Muscle of back (tissue), 11 donors: ENCODE results near the gene S100A8. TPM values are rescaled to one million over a fixed set of nuclear protein-coding genes. Genes with fewer than 3 reads are reported as not detected.
"Not testable (repeated sequence)": the region's sequence is repeated elsewhere in the genome, so short reads cannot be mapped to it uniquely, and the experiment has no call there.

Source experiments
- DNase-seq, 3 donors: peaks; one replicate each; pipeline versions ENCODE4 v3.0.0 to v3.0.0-alpha.2; 2013
- polyA plus RNA-seq, 10 donors: library from polyadenylated mRNA; unstranded; fragments of 120-200 nt; gene quantifications; one replicate each; pipeline ENCODE4 v1.2.1, GENCODE V29; 2013; ENCODE audit not compliant: insufficient read length in 10 of 10

Gene S100A8
- polyA plus RNA-seq, 10 donors: 4.7 to 37.0 (median 13.9) TPM

DNA sequence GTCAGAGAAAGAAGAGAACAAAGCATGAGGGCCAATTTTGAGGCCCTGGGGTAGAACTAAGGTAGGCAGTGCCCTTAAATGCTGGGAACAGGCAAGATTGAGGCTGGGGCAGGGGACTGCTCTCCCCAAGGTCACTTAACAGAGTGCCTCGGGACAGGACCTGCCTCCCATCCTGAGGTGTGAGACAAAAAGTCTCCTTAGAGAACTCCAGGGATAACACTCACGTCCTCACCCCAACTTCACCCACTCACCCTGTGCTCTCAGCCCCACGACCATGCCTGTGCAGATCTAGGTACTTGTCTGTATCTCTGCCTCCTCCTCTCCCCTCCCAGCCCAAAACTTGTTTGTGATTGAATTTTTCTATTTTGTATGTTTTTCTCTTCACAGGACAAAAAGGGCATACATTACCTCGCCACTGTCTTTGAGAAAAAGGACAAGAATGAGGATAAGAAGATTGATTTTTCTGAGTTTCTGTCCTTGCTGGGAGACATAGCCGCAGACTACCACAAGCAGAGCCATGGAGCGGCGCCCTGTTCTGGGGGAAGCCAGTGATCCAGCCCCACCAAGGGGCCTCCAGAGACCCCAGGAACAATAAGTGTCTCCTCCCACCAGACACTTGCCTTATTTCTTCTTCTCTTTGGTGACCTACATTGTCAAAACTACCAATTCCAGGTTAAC lies 28.0 kb upstream of the S100A8 start:
- not testable (repeated sequence) for DNase-seq

DNA sequence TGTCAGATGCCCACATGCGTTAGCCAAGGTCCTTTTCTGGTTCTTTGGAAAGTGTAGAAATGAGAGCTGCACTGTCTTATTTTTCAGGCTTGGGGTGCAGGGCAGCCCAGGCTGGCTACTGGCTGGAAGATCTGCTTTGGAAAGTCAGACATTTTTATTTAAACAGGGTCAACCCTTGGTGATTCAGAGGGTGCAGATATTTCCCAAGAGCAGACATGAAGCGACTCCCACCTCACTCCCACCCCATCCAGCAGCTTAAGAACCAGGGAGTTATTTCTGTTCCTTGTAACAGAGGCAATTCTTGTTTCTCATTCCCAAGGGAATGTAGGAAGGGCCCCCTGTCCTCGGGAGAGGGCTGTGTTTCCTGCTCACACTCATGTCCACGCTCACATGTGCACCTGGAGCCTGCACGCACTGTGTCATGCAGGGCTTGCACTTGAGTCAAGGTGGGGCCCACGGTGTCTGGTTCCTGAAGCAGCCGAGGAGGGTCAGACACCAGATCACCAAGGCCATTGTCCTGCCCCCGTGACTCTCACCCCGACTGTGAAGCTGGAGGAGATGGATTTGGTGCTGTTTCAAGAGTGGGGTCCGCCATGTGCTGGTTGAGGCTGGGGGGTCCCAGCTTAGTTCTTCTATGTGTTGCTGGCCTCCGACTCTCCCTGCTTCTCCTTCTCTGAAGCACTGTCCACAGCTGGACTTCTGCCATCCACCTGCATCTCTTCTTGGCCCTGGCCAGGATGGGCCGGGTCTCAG lies 26.4 kb upstream of the S100A8 start:
- no peak for DNase-seq

DNA sequence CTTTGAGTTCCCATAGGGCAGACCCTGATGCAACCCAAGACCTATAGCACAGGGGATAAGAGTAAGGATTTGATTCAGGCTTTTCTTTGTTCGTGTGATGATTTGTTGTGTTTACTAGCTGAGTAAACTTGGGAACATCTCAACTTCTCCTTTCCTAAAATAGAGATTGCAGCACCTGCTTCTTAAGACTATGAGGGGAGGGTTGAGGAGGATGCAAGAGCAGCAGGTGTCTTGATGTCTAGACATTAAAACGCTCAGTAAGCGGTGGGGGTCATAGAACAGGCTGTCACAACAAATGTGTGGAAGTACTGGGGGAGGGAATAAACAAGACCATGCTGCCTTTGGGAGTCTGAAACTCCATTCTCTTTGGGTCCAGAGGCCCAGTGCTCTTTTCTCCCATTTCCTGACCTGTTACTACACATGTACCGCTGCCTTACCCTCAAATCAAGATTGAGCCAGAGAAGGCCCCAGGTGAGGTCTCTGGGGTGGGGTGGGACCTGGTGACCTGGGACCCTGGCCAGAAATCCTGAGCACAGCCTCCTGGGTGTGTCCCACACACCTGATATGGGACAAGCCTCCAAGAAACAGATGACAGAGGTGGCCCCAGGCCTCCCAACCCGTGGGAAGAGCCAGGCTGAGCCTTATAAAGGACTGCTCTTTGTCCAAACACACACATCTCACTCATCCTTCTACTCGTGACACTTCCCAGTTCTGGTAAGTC lies 25.1 kb upstream of the S100A8 start, which contains the start of gene S100A7A:
Gene S100A7A, plus strand, starts transcription at position 671 of the 721 bp plus-strand sequence. CDS start 1,563 bp downstream, outside the sequence.
- DNase-seq: no peak

DNA sequence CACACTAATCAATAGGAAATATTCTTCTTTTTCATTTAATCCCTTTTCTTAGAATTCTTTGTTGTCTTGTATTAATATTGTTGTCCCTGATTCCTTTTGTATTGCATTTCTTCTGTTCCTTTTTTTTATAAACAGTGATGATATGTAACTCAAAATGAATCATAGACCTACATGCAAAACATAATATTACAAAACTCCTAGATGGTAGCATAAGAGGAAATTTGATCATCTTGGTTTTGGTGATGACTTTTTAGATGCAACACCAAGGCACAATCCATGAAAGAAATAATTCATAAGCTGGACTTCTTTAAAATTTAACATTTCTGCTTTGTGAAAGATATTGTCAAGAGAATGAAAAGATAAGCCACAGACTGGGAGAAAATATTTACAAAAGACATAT lies 23.1 kb upstream of the S100A8 start:
- DNase-seq: not testable (repeated sequence)

DNA sequence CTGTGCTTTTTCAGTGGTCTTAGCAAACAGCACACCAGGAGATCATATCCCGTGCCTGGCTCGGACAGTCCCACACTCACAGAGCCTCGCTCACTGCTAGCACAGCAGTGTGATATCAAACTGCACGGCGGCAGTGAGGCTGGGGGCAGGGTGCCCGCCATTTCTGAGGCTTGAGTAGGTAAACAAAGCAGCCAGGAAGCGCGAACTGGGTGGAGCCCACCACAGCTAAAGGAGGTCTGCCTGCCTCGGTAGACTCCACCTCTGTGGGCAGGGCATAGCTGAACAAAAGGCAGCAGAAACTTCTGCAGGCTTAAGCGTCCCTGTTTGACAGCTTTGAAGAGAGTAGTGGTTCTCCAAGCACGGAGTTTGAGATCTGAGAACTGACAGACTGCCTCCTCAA lies 16.4 kb upstream of the S100A8 start:
- DNase-seq: not testable (repeated sequence)

DNA sequence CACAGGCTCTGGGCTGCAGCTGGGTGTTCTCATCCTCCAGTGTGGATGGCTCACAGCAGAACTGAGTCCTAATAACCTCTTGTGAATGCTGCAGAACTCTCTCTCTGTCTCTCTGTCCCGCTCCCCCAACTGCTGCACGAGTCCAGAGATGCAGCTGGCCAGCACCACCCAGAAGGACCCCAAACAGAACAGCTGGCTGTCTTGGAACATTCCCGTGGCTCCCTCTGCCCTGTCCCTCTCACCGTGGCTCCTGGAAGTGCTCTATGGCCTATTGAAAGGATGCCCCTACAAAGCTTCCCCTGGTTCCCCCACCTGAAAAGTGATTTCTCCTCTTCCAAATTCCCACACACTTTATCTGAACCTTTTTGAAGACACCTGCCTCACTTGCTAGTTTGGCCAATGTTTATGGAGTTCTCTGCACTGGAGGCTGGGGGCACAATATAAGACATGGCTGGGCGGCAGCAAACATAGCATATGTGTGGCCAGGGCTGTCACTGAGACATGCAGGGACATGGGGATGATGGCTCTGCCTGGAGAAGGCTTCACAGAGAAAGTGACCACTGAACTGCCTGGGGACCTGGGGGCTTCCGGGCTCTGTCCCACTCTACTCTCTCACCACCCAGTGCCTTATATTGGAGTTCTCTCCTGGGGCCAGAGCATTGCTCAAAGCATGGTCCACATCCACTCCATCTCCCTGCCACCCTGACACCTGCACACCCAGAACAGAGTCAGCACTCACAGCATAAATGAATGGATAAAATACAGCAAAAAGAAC lies 15.1 kb upstream of the S100A8 start:
- DNase-seq: not testable (repeated sequence)

DNA sequence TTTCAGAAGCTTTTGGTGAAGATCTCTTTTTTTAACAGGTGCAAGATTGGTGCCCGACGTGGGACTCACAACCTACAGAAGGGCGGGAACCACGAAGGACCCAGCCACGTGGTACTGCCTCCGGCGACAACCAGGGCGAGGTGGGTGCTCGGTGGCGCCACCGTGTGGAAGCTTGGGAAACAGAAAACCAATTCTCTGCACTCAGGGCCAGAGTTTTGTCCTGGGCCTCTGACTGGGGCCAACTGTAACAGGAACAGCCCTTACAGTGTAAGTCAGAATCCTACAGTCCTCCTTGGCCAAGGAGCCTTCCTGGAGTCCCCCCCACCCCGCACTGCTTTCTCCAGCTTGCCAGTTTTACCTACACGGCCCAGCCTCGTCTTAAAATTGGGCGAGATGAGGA lies 13.9 kb upstream of the S100A8 start:
- peak in 1 of 3 donors; percentile 5 for DNase-seq

DNA sequence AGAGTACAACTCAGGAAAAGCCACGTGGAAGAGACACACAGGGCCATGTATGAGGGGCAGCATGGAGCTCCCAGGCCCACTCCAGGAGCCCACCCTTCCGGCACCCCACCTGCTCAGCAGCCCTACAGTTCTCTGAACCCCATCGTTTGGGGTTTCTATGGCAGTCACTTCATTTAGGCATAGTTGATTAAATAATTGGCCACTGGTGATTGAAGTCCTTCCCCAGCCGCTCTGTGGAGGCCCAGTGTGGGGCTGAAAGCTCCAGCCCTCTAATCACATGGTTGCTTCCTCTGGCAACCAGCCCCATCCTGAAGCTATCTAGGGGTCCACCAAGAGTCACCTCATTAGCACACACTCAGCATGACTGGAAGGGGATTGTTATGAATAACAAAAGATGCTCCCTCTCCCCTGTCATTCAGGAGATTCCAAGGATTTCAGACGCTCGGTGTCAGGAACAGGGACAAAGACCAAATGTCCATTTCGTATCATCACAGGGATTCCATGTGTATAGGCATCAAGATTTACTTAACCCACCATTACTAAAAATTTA lies 13.3 kb upstream of the S100A8 start:
- DNase-seq: no peak

DNA sequence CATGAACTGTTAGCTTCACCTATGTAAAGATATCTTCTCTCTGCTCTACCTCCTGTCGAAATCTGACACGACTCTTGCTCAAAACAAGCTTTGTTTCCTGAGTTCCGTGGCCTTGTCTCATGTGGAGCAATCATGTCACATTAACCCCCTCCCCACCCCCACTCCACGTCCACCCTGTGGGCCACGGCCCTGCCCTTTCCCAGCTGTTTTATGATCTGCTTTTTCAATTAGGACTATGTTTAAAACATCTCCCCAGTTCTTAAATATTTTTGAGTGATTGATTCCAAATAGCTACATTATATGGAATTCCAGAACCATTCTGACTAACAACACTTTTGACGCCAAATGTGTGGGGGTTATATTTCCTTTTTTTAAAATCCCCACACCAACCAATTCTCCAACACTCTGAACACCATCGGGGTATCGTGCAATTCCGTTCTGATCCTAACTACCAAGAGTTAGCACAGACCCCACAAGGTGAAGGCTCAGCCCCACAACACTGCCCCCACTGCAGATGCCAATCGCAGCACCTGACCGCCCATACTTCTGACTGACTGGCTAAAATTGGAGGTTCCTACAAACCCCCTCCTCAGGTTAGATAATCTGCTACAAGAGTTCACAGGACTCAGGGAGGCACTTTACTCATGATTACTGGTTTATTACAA lies 12.7 kb upstream of the S100A8 start:
- no peak for DNase-seq

DNA sequence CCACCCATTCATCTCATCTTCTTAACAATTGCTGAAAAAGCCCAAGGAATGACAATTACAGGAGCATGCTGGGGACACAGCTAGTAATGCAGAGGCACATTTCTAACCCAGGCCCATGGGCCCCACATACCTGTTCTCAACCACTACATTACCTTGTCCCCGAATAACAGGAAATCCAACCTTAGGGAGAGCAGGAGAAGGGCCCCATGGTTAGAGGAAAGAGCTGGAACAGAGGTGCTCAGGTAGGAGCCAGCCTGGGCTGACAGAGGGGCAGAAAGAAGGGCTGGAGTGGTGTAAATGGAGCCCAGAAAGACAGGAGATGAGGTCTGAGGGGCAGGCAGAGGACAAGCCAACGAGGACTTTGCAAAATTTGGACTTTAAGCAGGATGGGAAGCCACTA lies 11.4 kb upstream of the S100A8 start:
- DNase-seq: no peak

DNA sequence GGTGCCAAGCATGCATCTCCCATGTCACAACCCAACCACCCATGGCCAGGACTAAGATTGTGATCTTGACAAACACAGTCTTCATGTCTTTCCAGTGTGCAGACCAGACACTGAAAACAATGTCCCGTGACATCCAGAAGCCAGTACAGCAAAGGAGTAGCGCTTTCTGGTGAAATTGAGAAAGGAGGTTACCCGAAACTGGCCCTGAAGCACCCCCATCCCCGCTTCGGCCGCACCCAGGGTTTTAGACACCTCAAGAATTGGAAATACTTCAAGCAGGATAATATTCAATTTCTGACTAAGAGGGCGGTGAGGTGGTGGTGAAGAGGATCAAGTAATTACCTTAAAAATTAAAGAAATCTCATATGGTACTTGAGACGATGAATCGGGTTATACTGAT lies 10.6 kb upstream of the S100A8 start:
- no peak for DNase-seq

DNA sequence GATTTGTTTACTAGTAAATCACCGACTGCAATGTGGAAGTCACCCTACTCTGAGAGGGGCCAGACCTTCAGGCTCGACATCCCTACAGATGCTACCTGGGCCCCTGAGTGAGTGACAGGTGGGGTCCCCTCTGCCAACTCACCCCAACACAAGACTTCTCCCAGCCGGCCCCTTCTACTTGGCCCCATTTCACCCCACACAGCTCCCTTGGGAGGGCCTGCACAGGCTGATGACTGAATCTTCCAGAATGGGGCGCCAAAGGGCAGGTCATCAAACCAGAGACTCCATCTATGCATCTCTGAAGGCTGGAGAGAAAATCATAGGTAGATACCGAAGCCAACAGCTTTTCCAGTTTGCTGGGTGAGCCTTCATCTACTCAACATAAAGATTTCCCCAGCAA lies 9.4 kb upstream of the S100A8 start:
- no peak for DNase-seq

DNA sequence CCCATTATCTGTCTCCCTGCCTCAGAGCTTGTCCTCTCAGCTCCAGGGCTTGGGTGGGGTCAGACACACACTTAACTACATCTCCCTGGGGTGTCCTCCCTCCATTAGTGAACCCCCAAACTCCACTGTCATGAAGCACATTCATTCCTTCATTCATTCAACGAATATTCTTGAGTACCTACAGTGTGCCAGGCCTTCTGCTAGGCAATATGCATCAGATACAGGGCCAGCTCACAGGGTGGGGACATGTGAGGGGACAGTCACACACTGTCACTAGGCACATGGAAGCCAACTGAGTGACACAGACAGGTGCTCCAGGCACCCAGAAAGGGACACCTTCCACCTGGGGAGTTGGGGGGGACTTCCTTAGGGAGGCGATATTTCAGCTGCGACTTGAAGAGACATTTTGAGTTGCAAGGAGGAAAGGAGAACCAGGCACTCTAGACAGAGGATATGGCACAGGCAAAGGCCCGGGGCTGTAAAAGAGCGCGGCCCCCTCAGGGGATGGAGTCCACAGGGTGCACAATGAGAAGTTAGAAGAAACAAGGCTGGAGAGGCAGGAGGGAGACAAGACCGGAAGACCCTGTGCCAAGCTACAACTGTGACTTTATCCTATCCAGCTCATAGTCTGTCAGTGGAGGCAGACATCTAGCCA lies 8.7 kb upstream of the S100A8 start:
- DNase-seq: no peak

DNA sequence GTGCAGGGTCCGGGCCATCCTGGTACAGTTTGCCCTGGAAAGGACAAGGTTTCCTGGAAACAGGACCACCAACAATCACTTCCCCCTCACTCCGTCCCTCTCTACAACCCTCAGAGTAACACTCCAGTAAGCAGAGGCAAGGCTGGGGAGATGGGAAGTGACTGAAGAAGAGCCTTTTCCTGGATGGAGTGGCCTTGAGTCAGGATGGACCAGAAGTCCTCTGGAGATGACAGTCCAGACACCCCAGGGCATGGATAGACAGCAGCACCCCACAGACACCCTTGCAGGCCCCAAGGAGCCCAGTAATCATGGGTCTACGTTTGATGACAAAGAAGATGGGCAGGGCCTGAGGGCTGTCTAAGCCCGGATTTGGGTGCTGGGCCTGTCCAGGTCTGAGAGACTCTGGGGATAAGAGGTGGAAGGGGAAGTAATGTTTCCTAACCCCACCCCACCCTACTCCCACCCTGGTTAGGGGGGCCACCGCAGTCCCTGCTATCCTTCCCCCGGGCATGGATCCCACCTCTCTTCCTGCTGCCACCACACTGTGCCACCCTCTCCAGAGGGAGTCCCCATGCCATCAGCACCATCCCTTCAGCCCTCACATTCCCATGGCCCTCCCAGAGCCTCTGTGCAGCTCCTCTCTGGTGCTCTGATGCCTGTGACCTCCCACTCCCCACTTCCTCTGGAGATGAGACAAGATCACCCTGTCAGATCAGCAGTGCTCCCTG lies 7.2 kb upstream of the S100A8 start:
- no peak for DNase-seq

DNA sequence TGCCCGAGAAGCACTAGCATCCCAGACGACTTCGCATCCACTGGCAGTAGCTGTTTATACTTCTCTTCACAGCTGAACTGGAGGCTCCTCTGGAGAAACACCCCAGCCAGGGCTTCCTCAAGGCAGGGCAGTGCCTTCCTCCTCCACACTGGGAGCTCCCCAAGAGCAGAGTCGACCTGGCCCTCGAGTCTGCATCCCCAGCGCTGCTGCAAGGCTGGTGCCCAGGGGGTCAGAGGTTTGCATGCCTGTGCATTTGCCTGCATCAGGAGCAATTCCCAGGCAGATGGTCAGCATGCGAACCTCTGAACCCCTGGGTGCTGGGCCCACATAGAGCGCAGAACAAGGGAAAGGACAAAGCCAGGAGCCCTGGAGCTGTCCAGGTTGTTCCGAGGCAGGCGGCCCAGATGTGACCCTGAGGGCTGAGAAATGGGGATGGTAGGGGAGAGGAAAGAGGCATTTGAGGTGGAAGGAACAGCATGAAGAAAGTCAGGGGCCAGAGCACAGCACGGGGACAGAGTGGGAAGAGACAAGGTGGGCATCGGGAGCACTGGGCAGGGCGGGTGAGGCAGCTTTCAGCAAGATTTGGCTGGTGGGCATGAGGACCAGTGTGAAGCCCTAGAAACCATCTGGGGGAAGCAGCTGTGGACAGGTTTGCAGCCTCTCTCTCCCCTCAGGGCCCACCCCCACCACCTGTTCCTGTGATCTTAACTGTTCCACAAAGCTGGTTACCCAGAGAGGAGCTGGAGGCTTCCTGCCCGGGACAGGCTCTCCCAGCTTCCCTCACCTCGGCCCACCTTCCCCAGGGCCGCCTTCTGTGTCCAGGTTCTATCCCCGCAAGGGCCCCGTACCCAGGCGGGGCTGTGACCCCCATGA lies 6.4 kb upstream of the S100A8 start:
- DNase-seq: no peak

DNA sequence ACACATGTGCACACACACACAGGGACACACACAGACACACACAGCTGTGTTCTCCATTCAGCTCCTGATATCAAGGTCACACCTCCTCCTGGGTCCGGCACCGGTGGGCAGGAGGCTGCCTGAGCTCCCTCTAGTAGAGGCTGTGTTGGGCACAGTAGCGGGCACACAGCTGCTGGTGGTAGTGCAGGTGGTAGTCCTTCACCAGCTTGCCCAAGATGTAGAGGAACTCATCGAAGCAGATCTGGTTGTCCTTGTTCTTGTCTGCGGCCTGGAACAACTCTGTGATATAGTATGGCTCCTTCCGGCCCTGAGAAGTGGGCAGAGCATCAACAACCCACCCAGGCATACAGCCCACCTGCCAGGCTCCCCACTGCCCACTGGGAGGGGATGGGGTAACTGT lies 5.6 kb upstream of the S100A8 start:
- DNase-seq: no peak

DNA sequence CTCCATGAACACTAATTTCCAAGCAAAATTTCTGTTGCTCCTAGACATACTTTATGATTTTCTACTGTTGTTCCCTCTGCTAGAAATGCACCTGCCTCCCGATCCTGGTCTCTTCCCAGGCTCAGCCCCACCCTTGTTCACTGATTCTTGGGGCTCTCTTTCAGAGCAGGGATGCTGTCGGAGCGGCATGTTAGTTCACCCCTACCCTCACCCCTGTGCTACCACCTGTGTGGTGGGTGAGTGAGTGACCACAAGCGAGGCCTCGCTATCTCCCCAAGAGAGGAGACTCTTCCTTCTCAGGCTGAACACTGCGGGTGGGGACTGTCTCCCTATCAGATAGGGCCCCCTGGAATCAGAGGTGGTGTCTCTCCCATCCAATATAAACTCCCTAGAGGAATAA lies 4.9 kb upstream of the S100A8 start:
- no peak for DNase-seq

DNA sequence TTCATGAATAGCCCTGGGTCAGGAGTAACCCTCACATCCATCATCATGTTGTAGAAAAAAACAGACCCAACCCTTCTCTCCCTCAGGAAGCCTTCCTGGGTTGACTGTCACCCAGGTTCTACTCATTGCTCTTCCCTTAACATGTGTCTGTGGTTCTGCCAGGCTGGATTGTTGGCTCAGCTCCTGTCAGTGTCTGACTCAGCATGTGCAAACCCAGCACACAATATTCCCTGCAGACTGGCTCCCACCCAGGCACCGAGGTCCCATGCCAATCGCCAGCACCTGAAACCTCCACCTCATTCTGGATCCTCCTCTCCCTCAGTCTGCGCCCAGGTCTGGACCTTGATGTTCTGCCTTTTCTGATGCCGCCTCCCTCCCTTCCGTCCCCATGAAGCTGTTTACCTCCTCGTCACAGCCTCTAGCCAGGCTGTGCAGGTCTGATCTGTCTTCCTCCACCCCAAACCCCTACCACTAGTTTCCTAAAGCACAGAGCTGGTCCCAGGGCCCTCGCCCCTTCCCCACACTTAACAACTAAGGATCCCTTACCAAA lies 4.3 kb upstream of the S100A8 start:
- no peak for DNase-seq
